Renal pelvis (tissue), 4 donors: ENCODE data around the gene RECQL5. TPM values are rescaled to one million over a fixed set of nuclear protein-coding genes. Genes with fewer than 3 reads are reported as not detected.

Experiments used
- DNase-seq: peaks from one replicate; pipeline ENCODE4 v3.0.0-alpha.2; 2013
- polyA plus RNA-seq, 3 donors: library from polyadenylated mRNA; unstranded; fragments of 120-200 nt; gene quantifications; one replicate each; pipeline ENCODE4 v1.2.1, GENCODE V29; 2013; ENCODE audit not compliant: insufficient read length in 3 of 3

The RECQL5 gene
- polyA plus RNA-seq, 3 donors: 43.5 to 62.4 (median 55.2) TPM

GRCh38 chr17:75617675-75618074, 49.3 kb downstream of the RECQL5 start:
- DNase-seq: no peak

- DNase-seq: no peak
Observed at GRCh38 chr17:75617218-75617617, 49.7 kb downstream of the RECQL5 start.

DNA sequence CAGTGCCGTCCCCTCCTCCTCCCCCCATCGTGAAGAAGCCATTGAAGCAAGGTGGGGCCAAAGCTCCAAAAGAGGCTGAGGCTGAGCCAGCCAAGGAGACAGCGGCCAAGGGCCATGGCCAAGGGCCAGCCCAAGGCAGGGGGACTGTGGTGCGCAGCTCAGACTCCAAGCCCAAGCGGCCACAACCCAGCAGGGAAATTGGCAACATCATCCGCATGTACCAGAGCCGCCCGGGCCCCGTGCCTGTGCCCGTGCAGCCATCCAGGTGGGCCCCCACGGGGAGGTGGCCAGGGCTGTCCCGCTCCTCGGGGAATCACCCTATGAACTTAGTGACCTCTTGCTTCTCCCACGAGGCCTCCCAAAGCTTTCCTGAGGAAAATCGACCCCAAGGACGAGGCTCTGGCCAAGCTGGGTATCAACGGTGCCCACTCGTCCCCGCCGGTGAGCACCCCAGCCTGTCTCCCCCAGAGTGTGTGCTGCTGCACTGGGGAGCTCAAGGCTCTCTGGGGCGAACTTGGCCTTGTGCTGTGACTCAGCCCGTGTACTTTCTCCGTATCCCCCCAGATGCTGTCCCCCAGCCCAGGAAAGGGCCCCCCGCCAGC, 50.3 kb downstream of the RECQL5 start:
- DNase-seq: no peak

DNA sequence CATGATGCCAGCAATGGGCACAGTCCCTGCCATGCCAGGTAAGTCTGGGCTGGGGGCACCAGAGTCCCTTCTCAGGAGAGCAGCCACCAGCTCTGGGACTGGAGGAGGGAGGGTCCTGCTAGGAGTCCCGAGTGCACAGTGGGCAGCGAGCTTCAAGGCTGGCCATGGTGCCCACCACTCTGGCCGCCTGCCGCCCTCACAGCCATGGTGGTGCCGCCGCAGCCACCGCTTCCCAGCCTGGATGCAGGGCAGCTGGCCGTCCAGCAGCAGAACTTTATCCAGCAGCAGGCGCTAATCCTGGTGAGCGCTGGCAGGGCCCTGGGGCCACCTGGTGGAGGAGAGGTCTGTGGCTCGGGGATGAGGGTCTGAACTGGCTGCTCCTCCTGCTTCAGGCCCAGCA, 51.7 kb downstream of the RECQL5 start:
- no peak for DNase-seq

- DNase-seq: no peak
Observed at GRCh38 chr17:75614556-75615270, 52.2 kb downstream of the RECQL5 start.

DNA sequence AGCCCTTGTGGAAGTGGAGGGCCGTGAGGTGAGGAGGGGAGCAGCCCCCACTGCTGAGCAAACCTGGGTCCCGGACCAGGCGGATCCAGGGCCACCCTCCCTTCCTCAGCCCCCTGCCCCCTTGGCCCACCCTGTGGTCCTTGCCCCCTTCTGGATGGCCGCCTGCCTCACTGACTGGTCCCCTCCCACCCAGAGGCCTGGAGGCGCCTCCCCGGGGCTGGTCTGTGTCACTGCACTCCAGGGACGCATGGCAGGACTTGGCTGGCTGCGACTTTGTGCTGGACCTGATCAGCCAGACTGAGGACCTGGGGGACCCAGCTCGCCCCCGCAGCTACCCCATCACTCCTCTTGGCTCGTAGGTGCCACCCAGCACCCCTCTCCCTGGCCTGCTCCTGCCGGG, 52.9 kb downstream of the RECQL5 start:
- DNase-seq: no peak

- no peak for DNase-seq
Observed at GRCh38 chr17:75612906-75613626, 53.9 kb downstream of the RECQL5 start.

DNA sequence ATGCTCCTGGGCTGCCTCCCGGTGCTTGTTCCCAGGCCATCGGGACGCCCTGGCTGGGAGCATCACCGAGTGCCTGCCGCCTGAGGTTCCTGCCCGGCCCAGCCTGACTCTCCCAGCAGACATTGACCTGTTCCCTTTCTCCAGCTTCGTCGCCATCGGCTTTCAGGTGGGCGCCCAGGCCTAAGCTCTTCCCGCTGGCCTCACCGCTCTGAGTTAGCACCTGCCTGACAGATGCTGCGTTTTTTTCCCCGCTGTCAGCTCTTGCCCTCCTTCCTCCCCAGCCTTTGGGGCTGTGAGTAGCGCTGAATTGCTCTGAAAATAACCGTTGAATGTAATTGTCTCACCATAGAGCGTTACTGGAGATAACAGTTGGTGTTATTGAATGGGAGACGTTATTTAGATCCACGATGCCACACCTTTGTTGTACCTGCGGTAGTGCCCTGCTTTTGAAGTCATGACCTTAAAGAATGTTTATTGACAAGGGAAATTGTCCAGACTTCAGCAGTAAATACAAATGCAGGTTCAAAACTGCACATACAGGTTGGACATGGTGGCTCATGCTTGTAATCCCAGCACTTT, 55.0 kb downstream of the RECQL5 start:
- no peak for DNase-seq

DNA sequence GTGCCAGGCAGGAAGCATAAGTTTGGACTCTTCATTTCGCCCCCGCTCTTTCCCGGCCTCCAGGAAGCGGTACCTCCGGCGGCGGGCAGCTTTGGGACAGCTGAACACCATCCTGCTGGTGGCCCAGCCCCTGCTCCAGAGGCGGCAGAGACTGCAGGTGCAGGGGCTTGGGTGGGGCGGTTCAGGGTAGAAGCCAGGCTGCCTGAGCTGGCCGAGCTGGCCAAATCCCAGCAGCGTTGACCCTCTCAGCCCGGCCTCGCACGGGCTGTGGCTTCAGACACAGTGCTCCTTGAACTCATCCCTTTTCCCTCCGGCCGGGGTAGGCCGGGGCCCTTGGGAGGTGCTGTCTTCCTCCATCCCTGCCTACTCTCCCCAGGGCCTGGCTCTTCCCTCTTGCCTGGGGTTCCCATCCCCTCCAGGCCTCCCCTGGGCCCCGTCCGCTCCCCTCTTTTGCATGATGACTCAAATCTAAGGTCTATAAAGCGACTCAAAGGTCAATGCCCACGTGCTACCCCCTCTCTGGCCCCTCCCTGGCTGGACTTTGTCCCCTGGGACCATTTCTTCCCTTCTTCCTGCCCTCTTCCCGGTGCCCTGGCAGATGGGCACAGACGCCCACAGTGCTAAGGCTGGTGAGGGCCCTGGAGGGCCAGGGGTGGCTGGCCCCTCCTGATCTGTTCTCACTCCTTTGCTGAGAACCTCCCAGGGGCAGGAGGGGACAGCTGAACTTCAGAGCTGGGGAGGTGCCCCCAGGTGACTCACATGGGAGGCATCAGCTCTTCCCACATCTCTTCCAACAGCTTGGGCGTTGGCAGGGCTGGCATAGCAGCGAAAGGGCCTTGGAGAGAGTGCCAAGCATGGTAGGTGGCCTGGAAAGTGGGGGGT, 56.6 kb downstream of the RECQL5 start:
- DNase-seq: no peak

GRCh38 chr17:75607086-75607485, 59.9 kb downstream of the RECQL5 start:
- no peak for DNase-seq

GRCh38 chr17:75605790-75606189, 61.2 kb downstream of the RECQL5 start:
- DNase-seq: no peak

- no peak for DNase-seq
Observed at GRCh38 chr17:75604034-75604695, 62.8 kb downstream of the RECQL5 start.

GRCh38 chr17:75603123-75603522, 63.8 kb downstream of the RECQL5 start:
- no peak for DNase-seq

- DNase-seq: no peak
Observed at GRCh38 chr17:75602644-75603043, 64.3 kb downstream of the RECQL5 start.

DNA sequence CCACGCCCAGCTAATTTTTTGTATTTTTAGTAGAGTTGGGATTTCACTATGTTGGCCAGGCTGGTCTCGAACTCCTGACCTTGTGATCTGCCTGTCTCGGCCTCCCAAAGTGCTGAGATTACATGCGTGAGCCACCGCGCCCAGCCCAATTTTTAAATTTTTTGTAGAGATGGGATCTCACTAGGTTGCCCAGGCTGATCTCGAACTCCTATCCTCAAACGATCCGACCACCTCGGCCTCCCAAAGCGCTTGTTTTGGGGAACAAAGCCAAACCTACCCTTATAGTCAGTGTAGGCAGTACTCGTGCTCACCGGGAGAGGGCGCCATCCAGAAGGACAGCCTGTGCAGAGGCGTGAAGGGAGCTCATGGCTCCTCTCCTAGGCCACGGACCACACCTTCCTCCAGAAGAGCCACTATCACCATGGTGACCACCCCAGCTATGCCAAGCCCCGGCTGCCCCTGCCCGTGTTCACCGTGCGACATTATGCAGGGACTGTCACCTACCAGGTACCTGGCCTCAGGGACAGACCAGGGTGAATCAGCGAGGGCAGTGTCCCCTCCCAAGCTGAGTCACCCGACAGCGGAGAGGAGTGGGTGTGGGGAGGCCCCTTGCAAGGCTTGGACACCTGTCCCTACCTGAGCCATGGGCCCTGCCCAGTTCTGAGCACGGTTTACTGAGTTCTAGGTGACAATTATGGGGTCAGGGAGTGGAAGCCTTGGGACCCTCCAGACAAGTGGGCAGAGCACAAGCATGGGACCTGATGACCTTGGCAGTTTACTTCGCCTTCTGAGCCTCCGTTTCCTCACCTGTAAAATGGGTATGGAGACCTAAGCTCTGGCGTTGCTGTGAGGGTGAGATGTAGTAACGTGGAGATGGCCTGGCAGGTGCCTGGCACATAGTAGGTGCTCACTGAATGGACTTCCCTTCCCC, 65.6 kb downstream of the RECQL5 start:
- no peak for DNase-seq

- no peak for DNase-seq
Observed at GRCh38 chr17:75596320-75597087, 70.5 kb downstream of the RECQL5 start.

GRCh38 chr17:75595920-75596313, 71.0 kb downstream of the RECQL5 start:
- DNase-seq: no peak

- DNase-seq: no peak
Observed at GRCh38 chr17:75595284-75595919, 71.6 kb downstream of the RECQL5 start.
